ENCODE measurements around the gene TEKTIP1.

TEKTIP1 gene

GRCh38 chr19:3585301-3586126 lies 46.5 kb downstream of the TEKTIP1 start, which contains the start of gene GIPC3:
Gene GIPC3 (plus strand): TSS chr19:3585478. CDS start chr19:3585598, 120 bp downstream.
- no peak for DNase-seq (ENCODE audit: low spot score)

DNA sequence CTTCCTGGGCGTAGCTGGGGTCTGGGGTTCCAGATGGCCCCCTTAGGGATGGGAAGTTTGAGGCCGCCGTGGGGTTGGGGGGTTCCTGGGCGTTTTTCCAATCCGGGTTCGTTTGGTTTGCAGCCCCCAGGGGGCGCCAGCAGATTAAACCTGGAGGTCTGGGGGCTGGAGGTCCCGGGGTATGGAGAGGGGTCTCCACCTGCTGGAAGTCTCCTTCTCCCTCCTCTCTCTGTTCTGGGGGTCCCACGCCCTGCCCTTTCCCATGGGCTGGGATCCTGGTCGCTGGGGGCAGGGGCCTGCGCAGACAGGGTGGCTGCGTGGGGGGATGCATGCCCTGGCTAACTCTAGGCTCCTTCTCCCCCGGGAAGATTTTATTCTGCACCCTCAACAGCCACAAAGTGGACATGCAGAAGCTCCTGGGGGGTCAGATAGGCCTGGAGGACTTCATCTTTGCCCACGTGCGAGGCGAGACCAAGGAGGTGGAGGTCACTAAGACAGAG lies 47.2 kb downstream of the TEKTIP1 start:
- DNase-seq (ENCODE audit: low spot score): no peak

- no peak for DNase-seq (ENCODE audit: low spot score)
Measured at GRCh38 chr19:3586707-3587346, 47.9 kb downstream of the TEKTIP1 start.

DNA sequence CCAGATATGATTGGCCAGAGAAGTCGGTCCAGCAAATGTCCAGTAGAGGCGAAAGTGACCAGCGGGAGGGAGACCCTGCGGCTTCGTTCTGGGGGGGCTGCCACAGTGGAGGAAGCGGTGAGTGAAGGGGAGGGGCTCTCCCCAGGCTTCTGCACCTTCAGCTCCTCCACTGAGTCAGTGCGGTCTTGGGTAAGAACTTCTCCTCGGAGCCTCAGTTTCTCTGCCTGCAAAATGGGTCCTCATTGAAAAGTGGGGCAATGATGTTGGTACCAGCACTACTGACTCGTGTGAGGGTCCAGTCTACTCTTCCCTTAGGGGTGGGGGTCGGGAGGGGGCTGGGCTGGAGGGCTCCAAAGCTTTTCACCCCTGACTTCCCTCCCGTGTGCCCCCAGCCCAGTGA lies 50.5 kb downstream of the TEKTIP1 start:
- DNase-seq (ENCODE audit: low spot score): no peak

GRCh38 chr19:3589949-3590348 lies 51.0 kb downstream of the TEKTIP1 start:
- DNase-seq (ENCODE audit: low spot score): no peak

DNA sequence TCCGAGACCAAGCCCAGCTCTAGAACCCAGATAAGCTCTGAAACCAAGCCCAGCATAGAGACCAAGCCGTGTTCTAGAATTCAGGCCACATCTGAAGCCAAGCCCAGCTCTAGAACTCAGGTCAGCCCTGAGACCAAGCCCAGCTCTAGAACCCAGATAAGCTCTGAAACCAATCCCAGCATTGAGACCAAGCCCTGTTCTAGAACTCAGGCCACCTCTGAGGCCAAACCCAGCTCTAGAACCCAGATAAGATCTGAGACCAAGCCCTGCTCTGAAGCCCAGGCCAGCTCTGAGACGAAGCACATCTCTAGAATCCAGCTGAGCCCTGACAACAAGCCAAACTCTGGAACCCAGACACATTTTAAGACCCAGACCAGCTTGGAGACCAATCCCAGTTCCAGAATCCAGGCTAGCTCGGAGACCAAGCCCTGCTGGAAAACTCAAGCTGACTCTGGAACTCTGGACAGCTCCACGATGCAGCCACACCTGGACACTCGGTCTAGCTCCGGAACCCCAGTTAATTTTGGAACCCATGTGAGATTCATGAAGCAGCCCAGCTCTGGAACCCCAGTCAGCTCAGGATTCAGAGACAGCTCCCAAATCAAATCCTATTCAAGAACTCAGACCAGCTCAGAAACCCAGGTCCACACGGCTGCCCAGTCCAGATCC lies 52.2 kb downstream of the TEKTIP1 start:
- no peak for DNase-seq (ENCODE audit: low spot score)

DNA sequence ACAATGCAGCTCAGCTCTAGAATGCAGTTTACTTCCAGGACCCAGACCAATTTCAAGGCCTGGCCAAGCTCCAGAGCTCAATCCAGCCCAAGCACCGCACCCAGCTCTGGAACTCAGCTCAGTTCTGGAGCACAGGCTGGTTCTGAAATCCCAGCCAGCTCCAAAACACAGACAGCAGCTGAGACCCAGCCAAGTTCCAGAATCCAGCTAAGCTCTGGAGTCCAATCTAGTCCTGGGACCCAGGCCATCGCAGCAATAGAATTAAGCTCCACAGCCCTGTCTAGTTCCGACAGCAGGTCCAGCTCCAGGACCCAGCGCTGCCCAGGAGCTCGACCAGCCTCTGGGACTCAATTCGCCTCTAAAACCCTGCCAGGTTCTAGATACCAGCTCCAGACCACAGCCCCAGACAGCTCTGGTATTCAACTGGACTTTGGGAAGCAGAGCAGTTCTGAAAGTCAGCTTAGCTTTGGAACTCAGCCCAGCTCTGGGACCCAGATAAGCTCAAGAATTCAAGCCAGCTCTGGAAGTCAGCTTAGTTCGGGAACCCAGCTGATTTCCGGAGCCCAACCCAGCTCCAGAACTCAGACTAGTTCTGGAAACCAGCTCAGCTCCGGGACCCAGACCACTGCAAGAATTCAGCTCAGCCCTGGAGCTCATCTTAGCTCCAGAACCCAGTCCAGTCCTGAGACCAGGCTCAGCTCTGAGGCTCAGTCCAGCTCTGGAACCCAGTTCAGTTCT lies 53.1 kb downstream of the TEKTIP1 start:
- no peak for DNase-seq (ENCODE audit: low spot score)

DNA sequence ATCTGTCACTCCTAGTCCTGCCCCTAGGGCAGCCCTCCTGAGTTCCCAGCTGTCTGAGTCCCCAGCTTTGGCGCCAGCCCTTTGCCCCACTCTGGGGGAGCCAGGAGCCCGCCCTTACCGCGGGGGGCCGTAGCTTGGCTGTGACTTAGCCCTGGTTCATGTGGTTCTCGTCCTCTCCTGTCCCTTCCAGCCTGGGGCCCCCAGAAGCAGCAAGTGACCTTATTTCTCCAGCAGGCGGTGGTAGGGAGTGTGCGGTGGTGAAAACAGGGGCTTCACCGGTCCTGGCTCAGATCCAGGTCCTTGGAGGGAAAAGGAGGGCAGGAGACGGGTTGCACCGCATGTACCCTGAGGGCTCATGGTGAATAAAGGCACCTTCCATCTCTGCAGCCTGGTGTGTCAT lies 54.2 kb downstream of the TEKTIP1 start:
- DNase-seq (ENCODE audit: low spot score): no peak
